DOHH2 (cell line): ENCODE measurements around the gene SDCCAG8.

Source experiments
- CTCF ChIP-seq: fragments of 200-600 bp; sonication (generic); IDR thresholded peaks from one replicate; pipeline ENCODE4 v1.5.1; 2014; ENCODE audit warnings: antibody characterized with exemption, mild to moderate bottlenecking, low read depth, low read length; ENCODE audit not compliant: poor library complexity, severe bottlenecking
- EZH2phosphoT487 ChIP-seq: fragments of 200-600 bp; sonication (generic); IDR thresholded peaks from 2 replicates; pipeline ENCODE4 v1.6.1; 2017; ENCODE audit warnings: borderline replicate concordance, mild to moderate bottlenecking, antibody characterized with exemption, low read length, moderate library complexity, mixed read lengths

- TF ChIP-seq CTCF, result no peak
- TF ChIP-seq EZH2phosphoT487, result no peak
These were observed 272.7 kb downstream of the SDCCAG8 start for GRCh38 chr1:243528459-243529121.
